SIG-M5 (cell line): Measurements from ENCODE around the gene NBEAL2.

Experiments
- DNase-seq: peaks from one replicate; lab custom pipeline; 2025; lab: John Stamatoyannopoulos, UW

The NBEAL2 gene

DNA sequence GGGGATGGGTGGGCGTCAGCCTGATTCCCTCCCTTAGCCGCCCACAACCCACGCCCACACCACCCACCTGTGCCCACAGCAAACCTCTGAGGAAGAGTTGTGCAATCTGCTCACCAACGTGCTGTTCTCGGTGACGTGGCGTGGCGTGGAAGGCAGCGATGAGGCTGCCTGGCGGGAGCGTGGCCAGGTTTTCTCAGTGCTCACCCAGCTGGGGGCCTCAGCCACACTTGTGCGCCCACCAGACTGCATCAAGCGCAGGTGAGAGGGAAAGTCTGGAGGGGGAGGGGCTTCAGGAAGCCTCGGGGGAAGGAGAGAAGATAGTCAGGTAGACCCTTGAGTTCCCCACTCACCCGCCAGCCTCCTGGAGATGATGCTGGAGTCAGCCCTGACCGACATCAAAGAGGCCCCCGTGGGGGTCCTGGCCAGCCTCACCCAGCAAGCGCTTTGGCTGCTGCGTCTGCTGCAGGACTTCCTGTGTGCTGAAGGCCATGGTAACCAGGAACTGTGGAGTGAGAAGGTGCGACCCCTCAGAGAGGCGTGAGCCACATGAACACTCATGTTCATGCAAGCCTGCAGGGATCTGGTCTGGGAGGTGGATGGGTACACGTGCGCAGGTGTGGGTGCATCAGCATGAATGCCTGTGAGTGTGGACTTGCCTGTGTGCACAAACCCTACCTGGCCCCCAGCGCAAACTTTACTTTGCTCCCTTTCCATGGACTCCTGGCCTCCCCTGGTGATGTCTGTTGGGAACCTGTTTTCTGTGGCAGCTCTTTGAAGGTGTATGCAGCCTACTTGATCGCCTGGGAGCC, 21.7 kb downstream of the NBEAL2 start:
- DNase-seq, result no peak

GRCh38 chr3:47001731-47002170, 22.3 kb downstream of the NBEAL2 start:
- DNase-seq, result no peak

DNA sequence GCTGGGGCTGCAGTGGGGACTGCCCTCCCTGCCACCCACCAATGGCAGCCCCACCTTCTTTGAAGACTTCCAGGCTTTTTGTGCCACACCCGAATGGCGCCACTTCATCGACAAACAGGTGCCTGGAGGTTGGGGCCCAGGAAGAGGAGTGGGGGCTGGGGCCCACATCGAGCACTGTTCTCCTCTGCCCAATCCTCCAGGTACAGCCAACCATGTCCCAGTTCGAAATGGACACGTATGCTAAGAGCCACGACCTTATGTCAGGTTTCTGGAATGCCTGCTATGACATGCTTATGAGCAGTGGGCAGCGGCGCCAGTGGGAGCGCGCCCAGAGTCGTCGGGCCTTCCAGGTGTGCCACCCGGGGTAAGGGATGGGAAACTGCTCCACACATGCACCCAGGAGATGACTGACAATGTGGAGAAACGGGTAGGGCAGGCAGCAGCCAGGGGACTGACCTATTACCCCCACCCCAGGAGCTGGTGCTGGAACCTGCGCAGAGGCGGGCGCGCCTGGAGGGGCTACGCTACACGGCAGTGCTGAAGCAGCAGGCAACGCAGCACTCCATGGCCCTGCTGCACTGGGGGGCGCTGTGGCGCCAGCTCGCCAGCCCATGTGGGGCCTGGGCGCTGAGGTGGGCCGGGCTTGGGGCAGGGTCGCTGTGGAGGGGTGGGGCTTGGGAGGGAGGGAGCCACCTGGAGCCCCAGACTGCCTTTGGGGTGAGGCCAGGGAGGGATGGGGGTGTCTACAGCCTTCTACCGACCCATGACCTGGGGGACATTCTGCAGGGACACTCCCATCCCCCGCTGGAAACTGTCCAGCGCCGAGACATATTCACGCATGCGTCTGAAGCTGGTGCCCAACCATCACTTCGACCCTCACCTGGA, 22.9 kb downstream of the NBEAL2 start:
- no peak for DNase-seq

DNA sequence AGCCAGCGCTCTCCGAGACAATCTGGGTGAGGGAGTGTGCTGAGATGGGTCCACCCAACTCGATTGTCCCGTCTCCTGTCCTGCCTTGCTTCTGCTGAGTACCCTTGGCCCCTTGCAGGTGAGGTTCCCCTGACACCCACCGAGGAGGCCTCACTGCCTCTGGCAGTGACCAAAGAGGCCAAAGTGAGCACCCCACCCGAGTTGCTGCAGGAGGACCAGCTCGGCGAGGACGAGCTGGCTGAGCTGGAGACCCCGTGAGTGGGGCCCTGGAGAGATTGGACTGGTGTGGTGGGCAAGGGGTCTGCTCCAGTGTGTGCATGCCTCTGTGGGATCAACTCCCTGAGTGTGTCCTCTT, 23.6 kb downstream of the NBEAL2 start:
- no peak for DNase-seq

GRCh38 chr3:47003461-47004368, 24.2 kb downstream of the NBEAL2 start:
- no peak for DNase-seq

- DNase-seq, result no peak
Observed at GRCh38 chr3:47004369-47005211, 25.1 kb downstream of the NBEAL2 start.

DNA sequence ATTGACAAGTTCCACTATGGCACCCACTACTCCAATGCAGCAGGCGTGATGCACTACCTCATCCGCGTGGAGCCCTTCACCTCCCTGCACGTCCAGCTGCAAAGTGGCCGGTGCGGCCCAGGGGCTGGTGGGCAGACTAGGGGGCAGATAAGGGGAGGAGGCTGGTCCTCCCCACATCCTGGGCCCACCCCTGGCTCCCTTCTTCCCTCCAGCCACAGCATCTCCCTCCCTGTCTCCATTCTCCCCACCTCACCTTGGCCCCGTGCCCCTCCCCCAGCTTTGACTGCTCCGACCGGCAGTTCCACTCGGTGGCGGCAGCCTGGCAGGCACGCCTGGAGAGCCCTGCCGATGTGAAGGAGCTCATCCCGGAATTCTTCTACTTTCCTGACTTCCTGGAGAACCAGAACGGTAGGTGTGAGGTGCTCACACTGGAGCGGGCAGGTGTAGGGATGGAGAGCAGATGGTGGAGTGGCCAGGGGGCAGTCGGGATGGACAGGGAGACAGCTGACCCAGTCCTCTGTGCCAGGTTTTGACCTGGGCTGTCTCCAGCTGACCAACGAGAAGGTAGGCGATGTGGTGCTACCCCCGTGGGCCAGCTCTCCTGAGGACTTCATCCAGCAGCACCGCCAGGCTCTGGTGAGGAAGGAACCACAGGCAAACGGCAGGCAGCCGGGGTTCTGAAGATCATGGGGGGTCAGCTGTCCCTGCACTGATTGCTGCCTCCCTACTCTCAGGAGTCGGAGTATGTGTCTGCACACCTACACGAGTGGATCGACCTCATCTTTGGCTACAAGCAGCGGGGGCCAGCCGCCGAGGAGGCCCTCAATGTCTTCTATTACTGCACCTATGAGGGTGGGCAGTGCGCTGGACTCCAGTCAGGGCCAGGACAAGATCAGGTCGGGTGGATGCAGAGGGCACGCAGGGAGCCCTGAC, 26.0 kb downstream of the NBEAL2 start:
- DNase-seq, result no peak

GRCh38 chr3:47006145-47006651, 26.7 kb downstream of the NBEAL2 start:
- no peak for DNase-seq

DNA sequence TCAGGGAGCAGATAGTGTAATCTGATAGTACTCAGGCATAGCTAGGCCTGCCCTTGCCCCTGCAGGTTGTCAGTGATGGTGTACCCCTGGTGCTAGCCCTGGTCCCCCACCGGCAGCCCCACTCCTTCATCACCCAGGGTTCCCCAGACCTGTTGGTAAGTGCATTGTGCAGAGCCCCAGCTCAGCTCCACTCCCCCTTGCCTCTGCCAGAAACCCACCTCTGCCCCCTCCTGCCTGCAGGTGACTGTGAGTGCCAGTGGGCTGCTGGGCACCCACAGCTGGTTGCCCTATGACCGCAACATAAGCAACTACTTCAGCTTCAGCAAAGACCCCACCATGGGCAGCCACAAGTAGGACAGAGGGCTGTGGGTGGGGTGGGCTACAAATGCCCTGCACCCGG, 27.5 kb downstream of the NBEAL2 start:
- DNase-seq, result no peak

GRCh38 chr3:47007482-47008233, 28.2 kb downstream of the NBEAL2 start:
- DNase-seq, result no peak

DNA sequence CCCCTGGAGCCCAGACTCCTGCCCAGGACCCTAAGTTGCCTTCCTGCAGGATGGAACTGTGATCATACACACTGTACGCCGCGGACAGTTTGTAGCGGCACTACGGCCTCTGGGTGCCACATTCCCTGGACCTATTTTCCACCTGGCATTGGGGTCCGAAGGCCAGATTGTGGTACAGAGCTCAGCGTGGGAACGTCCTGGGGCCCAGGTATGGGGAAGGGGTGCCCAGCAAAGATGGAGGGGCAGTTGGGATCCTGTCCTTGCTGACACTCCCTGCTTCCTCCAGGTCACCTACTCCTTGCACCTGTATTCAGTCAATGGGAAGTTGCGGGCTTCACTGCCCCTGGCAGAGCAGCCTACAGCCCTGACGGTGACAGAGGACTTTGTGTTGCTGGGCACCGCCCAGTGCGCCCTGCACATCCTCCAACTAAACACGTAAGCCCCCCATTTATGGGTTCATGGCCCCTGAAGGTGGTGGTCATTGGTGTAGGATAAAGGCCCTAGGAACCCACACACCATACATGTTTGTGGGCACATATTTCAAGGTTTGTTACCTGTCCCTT, 28.8 kb downstream of the NBEAL2 start:
- no peak for DNase-seq

DNA sequence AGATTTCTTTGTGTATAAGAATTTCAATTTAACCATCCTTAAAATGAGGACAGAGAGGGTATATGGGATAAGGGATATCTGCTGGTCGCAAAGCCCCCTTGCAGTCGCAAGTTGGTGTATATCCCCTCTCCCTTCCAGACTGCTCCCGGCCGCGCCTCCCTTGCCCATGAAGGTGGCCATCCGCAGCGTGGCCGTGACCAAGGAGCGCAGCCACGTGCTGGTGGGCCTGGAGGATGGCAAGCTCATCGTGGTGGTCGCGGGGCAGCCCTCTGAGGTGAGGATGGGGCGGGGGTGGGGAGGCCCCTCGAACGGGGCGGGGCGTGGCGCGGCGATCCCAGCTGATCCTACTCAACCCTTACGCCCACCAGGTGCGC, 29.4 kb downstream of the NBEAL2 start:
- DNase-seq, result no peak

DNA sequence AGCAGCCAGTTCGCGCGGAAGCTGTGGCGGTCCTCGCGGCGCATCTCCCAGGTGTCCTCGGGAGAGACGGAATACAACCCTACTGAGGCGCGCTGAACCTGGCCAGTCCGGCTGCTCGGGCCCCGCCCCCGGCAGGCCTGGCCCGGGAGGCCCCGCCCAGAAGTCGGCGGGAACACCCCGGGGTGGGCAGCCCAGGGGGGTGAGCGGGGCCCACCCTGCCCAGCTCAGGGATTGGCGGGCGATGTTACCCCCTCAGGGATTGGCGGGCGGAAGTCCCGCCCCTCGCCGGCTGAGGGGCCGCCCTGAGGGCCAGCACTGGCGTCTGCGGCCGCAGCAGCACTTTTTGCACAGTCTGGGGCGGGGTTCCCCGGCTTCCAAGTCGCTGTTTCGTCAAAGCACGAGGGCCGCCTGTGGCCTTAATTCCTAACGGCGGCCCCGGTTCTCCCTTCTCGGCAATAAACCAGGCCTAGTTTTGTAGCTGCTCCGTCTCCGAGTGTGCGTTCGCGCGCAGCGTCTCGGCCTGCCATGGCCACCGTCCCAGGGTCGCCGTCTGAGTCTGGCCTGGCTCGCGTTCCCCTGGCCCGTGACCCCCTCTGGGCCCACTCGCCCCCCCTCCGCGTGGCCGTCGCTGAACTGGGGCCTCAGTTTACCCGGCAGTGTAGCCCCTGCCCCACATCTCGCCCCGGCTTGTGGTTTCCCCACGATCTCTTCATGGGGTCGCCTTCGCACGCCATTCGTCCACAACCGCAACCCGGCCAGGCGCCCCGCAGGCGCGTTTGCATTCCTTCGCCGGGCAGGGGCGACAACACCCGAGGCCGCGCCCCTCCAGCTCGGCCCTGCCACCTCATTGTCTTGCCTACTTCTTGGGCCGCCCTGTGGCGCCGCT, 30.0 kb downstream of the NBEAL2 start:
- no peak for DNase-seq

DNA sequence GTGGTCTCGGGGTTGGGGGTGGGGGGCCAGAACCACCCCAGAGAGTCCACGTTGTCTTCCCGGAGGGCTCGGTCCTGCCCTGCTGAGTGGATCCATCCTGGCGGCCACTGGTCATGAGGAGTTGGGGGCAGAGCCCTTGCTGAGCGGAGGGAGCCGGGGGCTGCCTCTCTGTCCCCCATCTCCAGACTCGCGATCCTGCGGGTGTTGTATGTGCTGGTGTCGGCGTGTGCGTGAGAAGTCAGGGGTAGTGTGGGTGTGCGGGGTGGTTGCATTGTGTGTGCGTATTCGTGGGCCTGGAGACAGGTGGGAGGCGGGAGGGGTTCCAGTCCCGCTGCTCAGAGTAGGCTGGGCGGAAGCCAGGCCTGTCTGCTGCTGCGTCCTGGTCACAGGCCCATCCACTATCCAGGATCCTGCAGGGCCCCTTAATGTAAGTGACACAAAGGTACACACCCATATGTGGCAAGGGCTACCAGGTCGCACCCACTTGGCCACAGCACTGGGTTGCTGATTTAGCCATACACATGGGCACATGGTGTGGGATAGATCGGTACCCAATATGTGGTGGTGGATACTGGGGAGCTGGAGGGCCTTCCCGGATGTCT, 30.7 kb downstream of the NBEAL2 start:
- DNase-seq, result no peak

- no peak for DNase-seq
Observed at GRCh38 chr3:47010910-47011309, 31.4 kb downstream of the NBEAL2 start.

DNA sequence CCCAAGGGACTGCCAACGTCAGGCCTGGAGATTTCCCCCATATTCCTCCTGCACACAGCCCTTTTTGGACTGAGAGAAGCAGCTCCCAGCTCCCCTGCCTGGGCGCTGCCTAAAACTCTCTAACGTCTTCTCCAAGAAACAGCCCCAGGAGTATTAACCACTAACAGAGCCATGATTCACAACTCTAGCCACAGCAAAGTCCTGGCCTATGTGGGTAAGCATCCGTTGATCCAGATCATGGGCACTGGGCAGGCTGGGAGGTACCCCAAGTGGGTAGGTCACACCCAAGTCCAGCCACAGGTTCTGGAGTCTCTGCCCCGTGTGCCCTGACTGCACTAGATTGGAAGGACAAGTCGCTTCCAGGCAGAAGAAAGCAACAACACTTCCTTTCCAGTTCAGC, 31.9 kb downstream of the NBEAL2 start:
- DNase-seq, result no peak
